HG02642 (cell line): ENCODE data around the gene MGMT.

Experiments
- ATAC-seq: cut with Tn5 transposase; IDR thresholded peaks from one replicate; pipeline ENCODE4 v1.9.1; 2021; ENCODE audit warnings: mild to moderate bottlenecking; ENCODE audit not compliant: unreplicated experiment, poor library complexity

Gene MGMT

DNA sequence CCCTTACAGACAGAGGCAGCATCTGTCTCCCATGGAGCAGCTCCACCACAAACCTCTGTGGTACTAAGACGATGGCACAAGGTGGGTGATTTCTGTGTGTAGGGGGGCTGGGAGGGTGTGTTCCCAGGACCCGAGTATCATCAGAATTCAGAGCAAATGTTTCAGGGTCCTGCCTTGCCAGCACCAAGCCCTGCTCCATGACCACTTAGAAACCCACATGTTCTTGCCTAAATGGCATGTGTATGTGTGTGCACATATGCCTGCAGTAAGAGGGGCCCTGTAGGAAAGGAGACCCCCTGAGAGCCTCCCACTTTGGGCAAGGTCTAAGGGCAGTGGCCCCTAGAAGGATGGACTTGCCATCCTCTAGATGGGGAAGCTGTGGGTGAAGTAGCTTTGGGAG lies 17.1 kb upstream of the MGMT start:
- ATAC-seq, result no peak

DNA sequence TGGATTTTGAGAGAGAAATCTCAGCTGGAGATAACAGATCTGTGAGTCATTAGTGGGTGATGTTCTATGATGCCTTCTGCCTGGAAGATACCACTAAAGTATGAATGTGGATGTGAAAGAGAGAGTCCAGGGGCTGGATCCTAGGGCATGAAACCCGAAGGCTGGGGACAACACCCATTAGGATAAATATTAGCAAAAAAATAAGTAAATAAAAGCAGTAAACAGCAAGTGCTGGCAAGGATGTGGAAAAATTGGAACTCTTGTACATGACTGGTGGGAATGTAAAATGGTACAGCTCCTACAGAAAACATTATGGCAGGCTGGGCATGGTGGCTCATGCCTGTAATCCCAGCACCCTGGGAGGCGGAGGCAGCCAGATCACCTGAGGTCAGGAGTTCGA lies 16.6 kb upstream of the MGMT start:
- ATAC-seq, result no peak

DNA sequence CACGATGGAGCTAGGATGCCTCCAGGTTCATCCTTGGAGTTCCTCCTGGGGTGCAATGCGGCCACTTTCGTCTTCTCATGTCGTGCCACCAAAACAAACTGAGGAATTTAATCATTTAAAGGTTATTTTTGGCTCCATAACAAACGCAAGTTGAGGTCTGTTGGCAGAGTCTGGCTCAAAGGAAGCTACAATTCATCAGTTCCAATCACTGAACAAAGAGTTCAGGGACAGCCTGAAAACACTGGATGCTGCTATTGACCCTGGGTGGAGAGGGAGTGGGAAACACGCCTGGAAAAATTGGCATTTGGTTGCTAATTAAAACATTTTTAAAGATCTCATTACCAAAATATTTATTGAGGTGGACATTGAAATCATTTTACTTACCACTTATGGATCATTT lies 11.4 kb upstream of the MGMT start:
- ATAC-seq, result no peak

DNA sequence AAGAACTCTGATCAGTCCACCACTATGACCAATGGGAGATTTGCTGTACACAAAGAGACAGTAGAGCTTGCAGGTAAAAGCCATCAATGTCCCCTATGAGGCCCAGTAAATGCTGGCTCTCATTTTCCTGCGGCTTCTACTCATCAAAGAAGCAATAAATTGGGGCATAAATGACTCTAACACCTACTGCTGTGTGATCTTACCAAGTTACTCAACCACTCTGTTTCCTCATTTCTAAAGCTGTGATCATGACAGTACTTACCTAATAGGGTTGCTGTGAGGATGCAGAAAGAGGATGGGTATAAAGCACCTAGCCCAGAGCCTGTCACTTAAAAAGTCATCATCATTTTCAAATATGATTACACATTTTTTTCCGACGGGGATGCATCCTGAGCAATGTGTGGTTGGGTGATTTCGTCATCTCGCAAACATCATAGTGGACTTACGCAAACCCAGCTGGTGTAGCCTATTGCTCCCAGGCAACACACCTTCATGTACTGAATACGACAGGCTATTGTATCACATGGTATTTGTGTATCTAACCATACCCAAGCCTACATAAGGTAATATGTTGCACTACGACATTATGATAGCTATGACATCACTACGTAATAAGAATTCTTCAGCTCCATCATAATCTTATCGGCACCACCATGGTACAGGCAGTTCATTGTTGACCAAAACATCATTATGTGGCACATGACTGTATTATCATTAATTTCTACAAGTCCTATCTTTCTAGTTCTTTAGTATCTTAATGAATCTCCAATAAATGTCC lies 7.1 kb upstream of the MGMT start:
- ATAC-seq, result no peak

DNA sequence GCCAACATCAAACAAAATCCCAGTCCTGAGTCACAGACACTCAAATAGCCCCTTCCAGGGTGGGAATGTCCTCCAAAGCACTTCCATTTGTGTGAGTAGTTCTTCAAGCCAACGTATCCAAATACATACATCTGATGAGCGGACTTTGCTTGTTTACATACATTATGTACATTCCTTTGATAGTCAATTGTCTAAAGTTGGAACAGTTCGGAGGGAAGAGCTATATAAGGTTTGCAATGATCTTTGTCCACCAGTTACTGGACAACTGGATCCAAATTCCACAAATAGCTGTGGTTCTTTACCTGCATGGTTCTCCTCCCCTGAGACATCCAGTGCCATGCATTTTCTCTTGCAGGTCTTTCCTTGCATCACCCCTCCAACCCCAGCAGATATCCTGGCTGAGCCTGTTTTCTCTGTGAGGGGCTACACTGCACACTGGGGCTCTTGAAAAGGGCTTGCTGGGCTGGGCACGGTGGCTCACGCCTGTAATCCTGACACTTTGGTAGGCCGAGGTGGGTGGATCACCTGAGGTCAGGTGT lies 4.7 kb upstream of the MGMT start:
- ATAC-seq, result no peak

DNA sequence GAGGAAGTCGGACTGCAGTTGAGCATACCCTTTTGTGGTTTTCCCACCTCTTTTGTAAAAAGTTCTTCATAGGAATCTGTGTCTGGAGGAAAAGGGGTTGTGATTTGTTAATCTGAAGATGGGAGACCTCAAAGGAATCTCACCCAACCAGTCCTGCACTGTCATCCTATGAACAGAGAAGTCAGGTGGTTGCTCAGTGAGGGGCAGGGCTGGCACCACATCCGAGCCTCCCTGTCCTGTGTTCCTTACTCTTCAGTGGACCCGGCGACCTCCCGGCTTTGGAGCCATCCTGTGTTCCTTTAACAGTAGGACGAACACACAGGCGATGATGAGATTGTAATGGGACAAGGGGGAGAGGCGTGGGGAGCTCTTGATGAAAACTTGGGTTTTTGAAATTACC lies 2.8 kb upstream of the MGMT start:
- no peak for ATAC-seq

DNA sequence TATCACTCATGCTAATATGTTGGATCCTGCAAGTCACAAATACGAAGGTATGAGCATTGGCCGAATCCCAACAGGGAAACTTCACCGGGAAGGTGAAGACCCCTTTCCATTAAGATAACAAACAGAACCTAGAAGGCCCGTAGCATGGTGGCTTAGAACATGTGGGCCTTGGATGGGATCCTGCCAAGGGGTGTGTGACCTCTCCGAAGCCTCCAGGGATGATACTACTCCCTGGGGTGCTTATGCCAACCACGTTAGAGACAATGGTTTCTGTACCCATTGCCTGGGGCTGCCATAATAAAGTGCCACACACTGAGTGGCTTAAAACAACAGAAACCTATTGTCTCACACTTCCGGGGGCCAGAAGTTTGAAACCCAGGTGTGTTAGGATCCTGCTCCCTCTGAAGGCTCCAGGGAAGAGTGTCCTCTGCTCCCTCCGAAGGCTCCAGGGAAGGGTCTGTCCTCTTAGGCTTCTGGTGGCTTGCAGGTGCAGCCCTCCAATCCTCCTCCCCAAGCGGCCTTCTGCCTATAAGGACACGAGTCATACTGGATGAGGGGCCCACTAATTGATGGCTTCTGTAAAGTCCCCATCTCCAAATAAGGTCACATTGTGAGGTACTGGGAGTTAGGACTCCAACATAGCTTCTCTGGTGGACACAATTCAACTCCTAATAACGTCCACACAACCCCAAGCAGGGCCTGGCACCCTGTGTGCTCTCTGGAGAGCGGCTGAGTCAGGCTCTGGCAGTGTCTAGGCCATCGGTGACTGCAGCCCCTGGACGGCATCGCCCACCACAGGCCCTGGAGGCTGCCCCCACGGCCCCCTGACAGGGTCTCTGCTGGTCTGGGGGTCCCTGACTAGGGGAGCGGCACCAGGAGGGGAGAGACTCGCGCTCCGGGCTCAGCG lies 992 bp upstream of the MGMT start:
- no peak for ATAC-seq

DNA sequence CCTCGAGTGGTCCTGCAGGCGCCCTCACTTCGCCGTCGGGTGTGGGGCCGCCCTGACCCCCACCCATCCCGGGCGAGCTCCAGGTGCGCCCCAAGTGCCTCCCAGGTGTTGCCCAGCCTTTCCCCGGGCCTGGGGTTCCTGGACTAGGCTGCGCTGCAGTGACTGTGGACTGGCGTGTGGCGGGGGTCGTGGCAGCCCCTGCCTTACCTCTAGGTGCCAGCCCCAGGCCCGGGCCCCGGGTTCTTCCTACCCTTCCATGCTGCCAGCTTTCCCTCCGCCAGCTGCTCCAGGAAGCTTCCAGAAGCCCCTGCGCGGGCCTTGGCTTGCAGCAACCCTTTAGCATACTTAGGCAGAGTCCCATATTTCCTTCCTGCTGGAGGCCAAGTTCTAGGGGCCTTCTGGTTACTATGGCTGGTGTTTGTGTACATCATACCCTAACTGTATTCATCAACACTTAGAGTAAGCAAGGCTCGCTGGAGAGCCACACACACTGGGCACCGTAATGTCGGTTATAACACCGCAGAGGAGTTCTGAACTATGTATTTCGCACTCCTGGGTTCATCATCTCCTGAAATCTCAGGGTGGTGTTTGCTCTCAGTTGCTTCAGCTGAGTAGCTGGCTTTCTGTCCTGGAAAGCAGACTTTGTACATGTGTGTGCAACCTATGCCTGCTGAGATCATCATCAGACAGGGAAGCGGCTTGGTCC lies 471 bp downstream of the MGMT start:
- ATAC-seq, result no peak

DNA sequence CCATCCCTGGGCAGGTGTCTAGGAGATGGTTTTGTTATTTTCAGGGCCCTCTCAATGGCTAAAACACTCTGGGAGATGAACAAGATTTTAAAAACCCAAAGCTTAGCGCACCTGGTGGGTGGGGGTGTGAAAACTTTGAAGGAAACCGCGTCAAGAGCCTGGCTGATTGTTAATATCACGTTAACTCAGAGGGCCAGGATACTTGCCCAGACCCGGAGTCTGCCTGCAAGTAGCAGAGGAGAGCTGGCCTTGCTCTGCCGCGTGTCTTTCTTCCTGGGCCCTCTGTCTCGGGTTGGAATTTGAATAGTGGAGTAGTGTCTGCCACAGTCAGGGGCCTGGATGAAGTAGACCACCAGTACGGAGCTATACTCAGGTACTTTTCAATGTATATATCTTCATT lies 1.1 kb downstream of the MGMT start:
- no peak for ATAC-seq

DNA sequence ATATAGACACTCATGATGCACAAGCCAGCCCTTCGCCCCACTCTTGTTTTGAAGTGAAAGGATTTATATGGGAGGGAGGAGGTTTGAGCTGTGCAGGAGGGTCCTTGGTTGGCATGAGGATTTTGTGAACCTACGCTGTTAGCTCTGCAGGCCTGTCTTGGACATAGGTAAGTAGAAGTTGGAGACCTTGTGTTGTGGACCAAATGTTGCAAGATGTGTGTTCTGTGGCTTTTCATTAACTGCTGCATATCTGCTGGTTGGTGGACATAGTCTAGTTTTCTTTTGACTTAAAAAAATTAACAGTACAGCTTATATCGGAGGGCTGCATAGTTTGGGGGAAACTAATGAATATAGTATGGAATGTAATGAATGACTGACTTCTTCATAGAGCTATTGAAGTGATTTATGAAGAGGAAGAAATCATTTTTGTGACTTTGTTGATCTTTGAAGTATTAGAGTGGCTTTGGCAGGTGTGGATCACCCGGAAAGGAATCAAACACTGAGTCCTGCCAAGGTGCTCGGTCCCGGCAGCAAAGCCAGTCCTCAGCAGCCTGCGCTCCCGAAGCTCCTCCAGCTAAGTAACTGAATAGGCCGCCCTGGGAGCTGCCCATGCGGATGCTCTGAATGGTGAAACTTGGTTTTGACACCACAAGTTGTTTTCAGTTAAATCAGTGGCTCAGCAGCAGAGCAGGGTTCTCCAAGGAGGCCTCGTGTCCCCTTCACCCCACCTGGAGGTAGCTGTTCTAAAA lies 3.2 kb downstream of the MGMT start:
- no peak for ATAC-seq

DNA sequence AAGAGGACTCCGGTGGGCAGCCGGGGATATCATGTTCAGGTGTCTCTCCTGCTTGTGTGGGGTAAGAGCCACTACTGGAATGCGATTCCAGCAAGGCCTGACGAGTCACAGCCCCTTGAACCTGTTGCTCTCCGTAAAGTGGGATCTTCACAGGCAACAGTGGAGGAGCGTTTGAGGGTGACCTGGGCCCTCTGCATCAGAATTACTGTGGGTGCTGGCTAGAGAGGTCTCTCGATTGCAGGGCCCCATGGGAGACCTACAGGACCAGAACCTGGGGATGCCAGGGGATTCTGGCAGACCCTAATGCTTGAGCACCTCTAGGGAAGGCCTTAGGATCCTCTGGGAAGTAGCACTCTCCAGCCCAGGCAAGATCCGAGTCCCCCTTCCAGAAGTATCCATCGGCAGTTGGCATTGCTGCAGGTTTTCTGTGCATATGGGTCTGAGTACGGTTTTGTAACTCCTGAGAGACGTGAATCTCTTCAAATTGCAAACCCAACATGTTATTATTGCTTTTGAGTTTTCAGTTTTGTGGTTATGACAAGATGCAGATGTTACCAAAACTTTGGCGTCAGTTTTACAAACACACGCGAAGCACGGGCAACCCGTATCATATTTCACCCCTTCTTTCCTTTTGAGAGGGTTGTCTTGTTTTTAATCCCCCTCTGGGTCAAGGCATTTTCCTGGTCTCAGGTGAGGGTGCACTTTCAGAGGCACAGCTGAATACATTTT lies 4.6 kb downstream of the MGMT start:
- no peak for ATAC-seq

DNA sequence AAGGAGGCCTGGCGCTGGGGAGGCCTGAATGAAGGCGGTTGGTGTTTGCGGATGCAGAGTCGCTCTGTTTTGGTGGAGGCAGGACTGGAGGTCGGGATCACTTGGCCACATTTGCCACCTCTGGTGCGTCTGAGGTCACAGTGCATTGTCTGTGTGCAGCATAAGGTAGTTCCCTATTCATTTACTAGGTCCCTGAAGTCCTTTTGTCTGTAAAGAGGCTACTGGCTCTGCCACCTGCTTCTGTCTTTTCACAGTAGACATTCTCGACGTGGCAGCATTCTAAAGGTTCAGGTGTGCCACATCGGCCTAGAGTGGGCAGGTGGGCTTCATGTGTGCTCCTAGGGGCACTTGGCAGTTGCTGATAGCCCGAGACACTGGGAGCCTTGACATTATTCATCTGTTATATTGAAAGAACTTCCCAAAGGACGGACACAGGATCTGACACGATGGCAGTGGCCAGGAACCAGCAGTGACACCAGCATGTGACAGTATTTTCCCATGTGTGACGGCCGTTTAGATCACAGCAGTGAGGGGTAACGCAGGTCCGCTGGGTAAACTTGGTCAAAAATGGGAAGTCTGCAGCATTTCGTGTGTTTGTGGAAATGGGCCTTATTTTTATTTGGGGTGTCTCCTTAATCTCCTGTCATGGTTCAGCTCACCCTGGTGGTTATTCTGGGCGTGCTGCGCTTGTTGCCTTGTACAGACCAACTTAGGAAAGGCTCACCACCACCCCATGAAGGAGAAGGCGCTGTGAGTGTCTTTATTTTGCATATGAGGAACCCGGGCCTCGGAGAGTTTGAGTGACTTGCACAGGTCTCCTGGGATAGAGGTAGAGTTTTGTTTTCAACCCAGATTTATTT lies 5.9 kb downstream of the MGMT start:
- ATAC-seq, result no peak

DNA sequence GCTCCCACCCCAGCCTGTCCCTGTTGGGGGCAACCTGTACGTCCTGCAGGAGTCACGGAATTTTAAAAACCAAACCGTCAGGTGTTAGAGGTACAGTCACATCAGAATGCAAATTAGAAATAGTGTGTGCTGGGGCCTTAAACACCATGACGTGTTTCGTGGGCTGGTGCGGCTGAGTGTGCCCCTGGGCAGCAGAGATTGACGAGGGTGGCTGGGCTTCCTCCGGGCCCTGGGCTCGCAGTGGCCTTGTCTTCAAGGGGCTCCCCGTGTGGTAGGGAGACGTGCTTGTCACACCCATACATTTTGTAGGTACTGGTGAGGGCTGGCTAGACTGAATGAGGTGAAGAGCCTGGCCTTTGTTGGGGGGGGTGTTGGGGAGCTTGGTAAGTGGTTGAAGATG lies 7.6 kb downstream of the MGMT start:
- no peak for ATAC-seq

DNA sequence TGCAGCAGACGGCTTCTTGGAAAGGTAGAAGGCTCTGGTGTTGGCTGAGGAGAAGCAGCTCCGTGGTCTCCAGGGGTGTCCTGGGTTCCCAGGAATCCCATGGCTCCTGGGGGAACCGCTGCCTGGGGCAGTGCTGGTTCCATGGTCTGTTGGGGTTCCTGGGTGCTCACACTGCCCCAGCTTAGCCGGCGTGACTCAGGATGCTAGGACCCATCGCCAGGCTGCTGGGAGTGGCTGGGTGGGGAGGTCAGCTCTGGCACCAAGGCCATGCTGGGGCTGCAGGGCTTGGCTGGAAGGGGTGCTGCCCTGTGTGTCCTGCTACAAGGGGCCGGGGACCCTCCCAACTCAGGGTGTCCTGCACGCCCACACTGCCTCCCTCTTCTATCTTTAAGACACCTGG lies 9.4 kb downstream of the MGMT start:
- no peak for ATAC-seq

DNA sequence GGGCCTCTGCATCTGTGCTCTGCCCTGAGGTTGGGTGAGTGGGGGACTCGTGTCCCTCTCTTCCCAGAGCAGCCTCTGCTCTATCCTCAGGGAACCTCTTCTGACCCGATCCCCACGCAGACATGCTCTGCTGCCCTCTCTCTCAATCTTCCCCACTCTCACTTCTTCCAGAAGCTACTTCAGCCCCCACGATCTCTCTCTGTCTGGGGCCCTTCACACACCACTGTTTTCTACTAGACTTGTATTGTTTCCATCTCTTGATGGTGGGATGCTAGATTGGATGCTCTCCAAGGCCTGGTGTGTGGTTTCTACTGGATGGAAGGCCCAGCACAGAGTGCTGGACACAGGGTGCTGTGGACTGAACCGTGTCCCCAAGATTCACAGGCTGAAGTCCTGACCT lies 10.0 kb downstream of the MGMT start:
- ATAC-seq, result no peak

DNA sequence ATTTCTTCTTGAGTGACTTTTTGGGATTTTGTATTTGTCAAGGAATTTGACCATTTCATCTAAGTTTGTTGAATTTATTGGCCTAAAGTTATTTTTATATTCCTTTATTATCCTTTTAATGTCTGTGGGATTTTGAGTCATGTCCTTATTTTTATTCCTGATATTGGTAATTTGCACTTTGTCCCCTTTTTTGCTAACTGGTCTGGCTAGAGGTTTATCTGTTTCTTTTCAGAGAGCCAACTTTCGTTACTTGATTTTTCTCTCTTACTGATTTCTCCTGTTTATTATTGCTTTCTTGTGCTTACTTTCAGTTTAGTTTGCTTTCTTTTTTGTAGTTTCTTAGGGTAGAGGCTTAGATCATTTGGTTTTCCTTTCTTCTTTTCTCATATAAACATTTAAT lies 14.6 kb downstream of the MGMT start:
- ATAC-seq, result no peak

DNA sequence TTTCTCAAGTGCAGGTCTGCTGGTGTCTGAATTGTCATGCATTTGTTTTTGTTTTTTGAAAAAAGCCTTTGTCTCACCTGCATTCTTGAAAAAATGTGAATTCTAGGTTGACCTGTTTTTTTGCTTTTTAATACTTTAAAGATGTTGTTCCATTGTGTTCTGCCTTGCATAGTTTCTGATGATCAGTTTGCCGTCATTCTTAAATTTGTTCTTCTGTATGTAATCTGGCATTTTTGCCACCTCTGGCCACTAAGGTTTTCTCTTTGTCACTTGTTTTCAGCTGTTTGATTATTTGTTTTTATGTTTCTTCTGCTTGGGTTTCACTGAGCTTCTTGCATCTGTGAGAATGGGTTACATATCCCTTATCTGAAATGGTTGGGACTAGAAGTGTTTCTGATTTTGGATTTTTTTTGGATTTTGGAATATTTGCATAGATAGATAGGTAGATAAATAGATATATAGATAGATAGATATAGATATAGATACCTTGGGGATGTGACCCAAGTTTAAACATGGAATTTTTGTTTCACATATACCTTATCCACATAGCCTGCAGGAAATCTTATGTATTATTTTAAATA lies 16.5 kb downstream of the MGMT start:
- no peak for ATAC-seq

DNA sequence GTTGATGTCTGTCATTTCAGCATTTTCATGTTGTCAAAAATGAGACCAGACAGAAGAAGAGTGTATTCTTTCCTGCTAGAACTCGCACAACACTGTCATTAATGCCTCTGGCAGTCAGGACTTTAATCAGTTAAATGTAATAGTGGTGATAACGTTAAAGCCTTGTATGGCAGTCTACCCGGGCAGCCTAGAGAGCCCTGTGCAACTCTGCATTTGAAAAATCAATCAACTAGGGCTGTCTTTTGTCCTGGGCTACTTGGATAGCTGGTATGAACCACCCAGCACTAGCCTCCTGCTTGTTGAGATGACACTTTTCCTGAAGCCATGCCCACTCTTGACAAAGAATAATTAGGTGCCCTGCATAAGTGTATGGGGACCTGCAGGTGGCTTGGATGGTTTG lies 19.8 kb downstream of the MGMT start:
- no peak for ATAC-seq
